ENCODE data around the gene GALNTL6.

GALNTL6 gene

DNA sequence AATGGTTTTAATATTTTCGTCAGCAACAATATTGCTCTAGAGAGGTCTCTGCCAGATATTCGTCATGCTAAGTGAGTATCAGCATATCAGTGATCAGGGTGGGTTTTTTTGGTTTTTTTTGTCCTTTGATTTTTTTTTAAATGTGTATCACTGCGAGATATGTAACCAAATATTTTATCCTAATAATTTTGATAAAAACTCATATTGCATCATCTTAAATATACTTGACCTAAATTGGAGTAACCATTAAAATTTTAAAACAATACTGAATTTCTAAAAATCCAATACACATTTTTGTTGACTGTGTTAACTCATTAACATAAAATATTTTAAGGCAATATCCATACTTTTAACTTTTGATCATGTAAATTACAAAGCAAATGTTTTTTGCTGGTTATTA, 498.5 kb downstream of the GALNTL6 start:
- TF ChIP-seq, protein P1, sequence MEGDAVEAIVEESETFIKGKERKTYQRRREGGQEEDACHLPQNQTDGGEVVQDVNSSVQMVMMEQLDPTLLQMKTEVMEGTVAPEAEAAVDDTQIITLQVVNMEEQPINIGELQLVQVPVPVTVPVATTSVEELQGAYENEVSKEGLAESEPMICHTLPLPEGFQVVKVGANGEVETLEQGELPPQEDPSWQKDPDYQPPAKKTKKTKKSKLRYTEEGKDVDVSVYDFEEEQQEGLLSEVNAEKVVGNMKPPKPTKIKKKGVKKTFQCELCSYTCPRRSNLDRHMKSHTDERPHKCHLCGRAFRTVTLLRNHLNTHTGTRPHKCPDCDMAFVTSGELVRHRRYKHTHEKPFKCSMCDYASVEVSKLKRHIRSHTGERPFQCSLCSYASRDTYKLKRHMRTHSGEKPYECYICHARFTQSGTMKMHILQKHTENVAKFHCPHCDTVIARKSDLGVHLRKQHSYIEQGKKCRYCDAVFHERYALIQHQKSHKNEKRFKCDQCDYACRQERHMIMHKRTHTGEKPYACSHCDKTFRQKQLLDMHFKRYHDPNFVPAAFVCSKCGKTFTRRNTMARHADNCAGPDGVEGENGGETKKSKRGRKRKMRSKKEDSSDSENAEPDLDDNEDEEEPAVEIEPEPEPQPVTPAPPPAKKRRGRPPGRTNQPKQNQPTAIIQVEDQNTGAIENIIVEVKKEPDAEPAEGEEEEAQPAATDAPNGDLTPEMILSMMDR (IDR thresholded peaks at IDR 0.05; ENCODE audit: insufficient read depth, missing control alignments): no peak
- DNase-seq (ENCODE audit: insufficient read length, low spot score) (no peak), FAIRE-seq (no peak)

DNA sequence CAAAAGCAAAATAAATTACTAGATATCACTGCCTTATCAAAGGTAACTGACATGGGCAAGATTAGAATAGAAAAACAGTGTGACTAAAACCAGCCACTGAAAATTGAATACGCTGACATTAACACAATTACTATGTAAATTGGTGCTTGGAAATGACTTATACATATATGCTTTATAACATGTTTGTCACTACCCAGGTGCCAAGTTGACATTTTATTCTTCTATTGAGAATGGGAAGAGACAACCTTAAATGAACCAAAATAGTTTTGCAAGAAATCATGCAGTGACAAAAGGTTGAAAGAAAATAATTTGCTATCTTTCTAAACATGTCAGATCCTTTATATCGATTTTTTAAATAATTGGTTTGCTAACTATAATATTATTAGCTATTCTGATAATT, 510.1 kb downstream of the GALNTL6 start:
- no peak for DNase-seq (ENCODE audit: insufficient read length, low spot score)
- TF ChIP-seq, protein P1 (IDR thresholded peaks at IDR 0.05; ENCODE audit: insufficient read depth, missing control alignments): no peak
- no peak for FAIRE-seq

DNA sequence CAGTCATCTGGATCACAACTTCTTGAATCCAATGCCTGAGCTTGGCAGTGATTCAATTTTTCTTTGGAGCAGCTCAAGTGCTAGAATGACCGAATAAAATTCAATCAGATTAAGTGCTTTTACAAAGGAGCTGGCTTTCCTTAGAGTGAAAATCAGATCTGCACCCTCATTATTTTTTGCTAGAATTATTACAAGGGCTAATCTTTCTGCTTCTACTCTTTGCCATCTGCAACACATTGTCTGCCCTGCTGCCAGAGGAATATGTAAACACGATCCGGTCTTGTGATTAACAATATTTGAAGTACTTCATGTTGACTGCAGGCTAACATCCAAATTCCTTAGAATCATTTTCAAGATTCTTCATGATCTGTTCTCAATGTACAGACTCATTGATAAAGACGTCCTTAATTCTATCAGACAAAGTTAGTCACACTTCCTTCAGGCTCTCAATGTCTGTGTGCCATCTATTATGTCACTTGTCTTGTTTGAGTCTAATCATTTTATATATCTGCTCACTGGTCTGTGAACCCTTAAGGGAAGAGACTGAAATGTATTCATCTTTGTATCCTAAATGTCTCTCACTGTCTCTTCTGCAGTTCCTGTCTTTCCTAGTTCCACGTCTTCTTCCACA, 531.2 kb downstream of the GALNTL6 start:
- TF ChIP-seq, protein P1 (IDR thresholded peaks at IDR 0.05; ENCODE audit: insufficient read depth, missing control alignments): no peak
- FAIRE-seq (peak; percentile 94), DNase-seq (ENCODE audit: insufficient read length, low spot score) (peak; percentile 15)

DNA sequence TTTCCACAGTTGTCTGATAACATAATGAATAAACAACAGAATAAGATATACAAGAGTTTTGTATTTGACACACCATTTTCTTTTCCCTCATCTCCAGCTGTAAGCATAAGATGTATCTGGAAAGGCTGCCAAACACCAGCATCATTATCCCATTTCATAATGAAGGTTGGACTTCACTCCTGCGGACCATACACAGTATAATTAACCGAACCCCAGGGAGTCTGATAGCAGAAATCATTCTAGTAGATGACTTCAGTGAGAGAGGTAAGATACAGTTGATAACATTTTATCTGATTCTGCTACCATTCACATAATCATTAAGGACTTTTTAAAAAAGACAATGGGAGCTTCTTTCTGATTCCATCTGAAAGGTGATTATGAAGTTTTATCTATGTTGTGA, 535.2 kb downstream of the GALNTL6 start:
- TF ChIP-seq, protein P1 (IDR thresholded peaks at IDR 0.05; ENCODE audit: insufficient read depth, missing control alignments): no peak
- no peak for FAIRE-seq
- no peak for DNase-seq (ENCODE audit: insufficient read length, low spot score)

DNA sequence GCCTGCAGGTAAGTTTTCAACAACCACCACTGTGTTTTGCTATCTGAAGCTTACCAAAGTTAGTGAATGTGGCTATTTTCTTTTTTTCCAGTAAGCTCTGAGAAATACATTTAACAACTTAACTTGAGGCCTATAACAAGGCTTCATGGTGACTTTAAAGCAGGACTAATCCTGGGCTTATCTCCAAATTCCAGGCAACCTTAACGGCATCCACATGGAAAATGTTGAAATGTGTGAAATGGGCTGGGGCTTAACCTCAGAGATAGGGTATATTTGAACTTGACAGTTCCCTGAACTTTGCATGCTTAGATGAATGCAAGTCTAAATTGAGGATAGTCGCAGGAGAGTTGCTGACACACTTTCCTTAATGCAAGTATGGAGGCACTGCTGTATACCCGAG, 539.2 kb downstream of the GALNTL6 start:
- TF ChIP-seq, protein P1 (IDR thresholded peaks at IDR 0.05; ENCODE audit: insufficient read depth, missing control alignments): no peak
- peak; percentile 32 for FAIRE-seq
- DNase-seq (ENCODE audit: insufficient read length, low spot score): no peak

DNA sequence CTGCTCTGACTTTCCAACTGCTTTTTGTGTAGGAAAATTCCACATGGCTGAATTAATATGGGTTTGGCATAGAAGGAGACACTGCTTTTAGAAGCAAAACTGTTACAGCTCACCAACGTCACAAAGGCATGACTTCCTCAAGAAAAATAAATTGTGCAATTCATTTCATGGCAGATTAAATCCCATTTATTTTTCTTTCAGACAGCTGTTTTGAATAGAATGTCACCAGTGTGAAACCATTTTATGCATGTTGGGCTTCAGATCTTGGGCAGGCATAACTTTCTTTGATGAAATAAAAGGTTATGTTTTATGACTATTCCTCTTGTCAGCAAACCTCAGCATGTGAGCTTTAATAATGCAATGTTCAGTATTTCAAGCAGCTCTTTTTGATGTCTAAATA, 542.8 kb downstream of the GALNTL6 start:
- TF ChIP-seq, protein P1 (IDR thresholded peaks at IDR 0.05; ENCODE audit: insufficient read depth, missing control alignments): no peak
- no peak for FAIRE-seq
- DNase-seq (ENCODE audit: insufficient read length, low spot score): no peak

DNA sequence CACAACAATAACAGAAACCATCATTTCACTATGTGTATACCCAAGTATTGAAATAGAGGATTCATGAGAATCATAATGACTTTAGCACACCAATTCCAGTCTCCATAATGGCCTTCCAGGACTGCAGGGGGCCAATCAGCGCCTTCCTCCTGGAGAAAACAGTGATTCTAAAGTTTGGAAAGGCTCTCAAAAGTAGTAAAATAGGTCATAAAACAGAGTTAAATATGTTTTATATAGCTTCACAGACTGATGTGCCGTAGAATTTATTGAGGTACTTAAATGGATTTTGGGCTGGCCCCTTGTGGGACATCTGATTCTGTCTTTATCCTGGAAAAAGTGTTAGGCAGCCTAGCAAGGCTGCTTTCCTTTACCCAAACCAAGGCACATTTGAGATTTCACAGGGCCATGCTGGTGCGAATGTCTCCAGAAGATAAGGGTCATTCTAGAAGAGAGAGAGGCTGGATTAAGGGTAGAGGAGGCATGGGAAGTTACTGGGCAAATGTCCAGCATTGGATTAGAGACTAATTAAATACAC, 543.9 kb downstream of the GALNTL6 start:
- TF ChIP-seq, protein P1 (IDR thresholded peaks at IDR 0.05; ENCODE audit: insufficient read depth, missing control alignments): no peak
- no peak for DNase-seq (ENCODE audit: insufficient read length, low spot score)
- FAIRE-seq: no peak

Measured in D721Med (cell line).